Cardiac muscle cell (in vitro differentiated cells and primary cell): ENCODE measurements around the gene CCDC13. TPM values are rescaled to one million over a fixed set of nuclear protein-coding genes. Genes with fewer than 3 reads are reported as not detected.

Source experiments
- DNase-seq, 2 donors: peaks; one replicate each; pipeline versions ENCODE4 v3.0.0 to v3.0.0-alpha.2; 2010 to 2017; ENCODE audit warnings: low read depth in 1 of 2, low spot score in 1 of 2
- H3K27ac ChIP-seq: fragments of 200-600 bp; sonication (generic); 2 replicates; pipeline ENCODE4 v1.5.1; 2016
- H3K27me3 ChIP-seq: fragments of 200-600 bp; sonication (generic); 2 replicates; pipeline ENCODE4 v1.6.0; 2016; ENCODE audit warnings: control low read depth
- H3K36me3 ChIP-seq: fragments of 200-600 bp; sonication (generic); 2 replicates; pipeline ENCODE4 v1.5.1; 2016; ENCODE audit warnings: control low read depth
- H3K4me1 ChIP-seq: fragments of 200-600 bp; sonication (generic); 2 replicates; pipeline ENCODE4 v1.8.1; 2017; ENCODE audit warnings: low read depth, mild to moderate bottlenecking, mixed run types
- H3K4me3 ChIP-seq: fragments of 200-600 bp; sonication (generic); 2 replicates; pipeline ENCODE4 v1.5.1; 2016; ENCODE audit warnings: mild to moderate bottlenecking
- H3K9me3 ChIP-seq: fragments of 200-600 bp; sonication (generic); 2 replicates; pipeline ENCODE4 v1.5.1; 2017; ENCODE audit warnings: low read depth, mild to moderate bottlenecking, control low read depth
- CTCF ChIP-seq: IDR thresholded peaks from 2 replicates; pipeline ENCODE4 v1.5.1; 2012; ENCODE audit warnings: low read depth, mild to moderate bottlenecking, low read length
- polyA plus RNA-seq: library from polyadenylated mRNA; unstranded; fragments of >200 nt; fragmentation: Nextera tagmentation; extraction: Ambion mirVana; gene quantifications from 2 replicates; pipeline ENCODE4 v1.2.1, GENCODE V29; 2016
- total RNA-seq: library from RNA; depleted of rRNA; stranded (reverse); fragments of >200 nt; gene quantifications from 2 replicates; pipeline ENCODE4 v1.2.3, GENCODE V29; 2016

Gene CCDC13
- total and polyA plus RNA-seq, 2 experiments from 2014 or later, result 2.8 to 3.3 TPM

GRCh38 chr3:42735615-42736014 lies 37.4 kb downstream of the CCDC13 start:
- Histone ChIP-seq H3K9me3 (no peaks in the 10 kb centered on the region), H3K36me3 (no peaks in the 10 kb centered on the region), H3K4me3 (no peak overlapping the region), H3K27me3 (no peaks in the 10 kb centered on the region), H3K27ac (no peak overlapping the region), H3K4me1 (peaks cover 16% of the 10 kb centered on the region)
- TF ChIP-seq CTCF, result no peak
- no peak for DNase-seq

GRCh38 chr3:42735019-42735418 lies 38.0 kb downstream of the CCDC13 start:
- H3K27me3 ChIP-seq, result no peaks in the 10 kb centered on the region
- H3K4me3 ChIP-seq, result no peak overlapping the region
- no peaks in the 10 kb centered on the region for H3K36me3 ChIP-seq
- no peak for TF ChIP-seq CTCF
- H3K27ac ChIP-seq, result no peak overlapping the region
- no peaks in the 10 kb centered on the region for H3K9me3 ChIP-seq
- DNase-seq, result no peak
- peaks cover 13% of the 10 kb centered on the region for H3K4me1 ChIP-seq

GRCh38 chr3:42734263-42734860 lies 38.7 kb downstream of the CCDC13 start:
- no peak for DNase-seq
- no peak overlapping the region for H3K27ac ChIP-seq

GRCh38 chr3:42733501-42734262 lies 39.4 kb downstream of the CCDC13 start:
- Histone ChIP-seq H3K4me3 (no peak overlapping the region), H3K36me3 (no peaks in the 10 kb centered on the region), H3K9me3 (no peaks in the 10 kb centered on the region), H3K27me3 (no peaks in the 10 kb centered on the region), H3K27ac (no peak overlapping the region), H3K4me1 (peaks cover 6% of the 10 kb centered on the region)
- no peak for DNase-seq
- TF ChIP-seq CTCF, result no peak

More at GRCh38 chr3:42734263-42734860, 38.7 kb downstream of the CCDC13 start:
- Histone ChIP-seq H3K4me1 (peaks cover 7% of the 10 kb centered on the region), H3K4me3 (no peak overlapping the region), H3K9me3 (no peaks in the 10 kb centered on the region), H3K36me3 (no peaks in the 10 kb centered on the region), H3K27me3 (no peaks in the 10 kb centered on the region)
- TF ChIP-seq CTCF, result no peak

- Histone ChIP-seq H3K4me1 (peaks cover 6% of the 10 kb centered on the region), H3K27ac (no peak overlapping the region), H3K27me3 (no peaks in the 10 kb centered on the region), H3K36me3 (no peaks in the 10 kb centered on the region), H3K4me3 (no peak overlapping the region), H3K9me3 (no peaks in the 10 kb centered on the region)
- no peak for DNase-seq
- no peak for TF ChIP-seq CTCF
Observed at GRCh38 chr3:42732829-42733459, 40.1 kb downstream of the CCDC13 start.
